Measurements from ENCODE around the gene COL18A1.

- TF ChIP-seq, protein P1, sequence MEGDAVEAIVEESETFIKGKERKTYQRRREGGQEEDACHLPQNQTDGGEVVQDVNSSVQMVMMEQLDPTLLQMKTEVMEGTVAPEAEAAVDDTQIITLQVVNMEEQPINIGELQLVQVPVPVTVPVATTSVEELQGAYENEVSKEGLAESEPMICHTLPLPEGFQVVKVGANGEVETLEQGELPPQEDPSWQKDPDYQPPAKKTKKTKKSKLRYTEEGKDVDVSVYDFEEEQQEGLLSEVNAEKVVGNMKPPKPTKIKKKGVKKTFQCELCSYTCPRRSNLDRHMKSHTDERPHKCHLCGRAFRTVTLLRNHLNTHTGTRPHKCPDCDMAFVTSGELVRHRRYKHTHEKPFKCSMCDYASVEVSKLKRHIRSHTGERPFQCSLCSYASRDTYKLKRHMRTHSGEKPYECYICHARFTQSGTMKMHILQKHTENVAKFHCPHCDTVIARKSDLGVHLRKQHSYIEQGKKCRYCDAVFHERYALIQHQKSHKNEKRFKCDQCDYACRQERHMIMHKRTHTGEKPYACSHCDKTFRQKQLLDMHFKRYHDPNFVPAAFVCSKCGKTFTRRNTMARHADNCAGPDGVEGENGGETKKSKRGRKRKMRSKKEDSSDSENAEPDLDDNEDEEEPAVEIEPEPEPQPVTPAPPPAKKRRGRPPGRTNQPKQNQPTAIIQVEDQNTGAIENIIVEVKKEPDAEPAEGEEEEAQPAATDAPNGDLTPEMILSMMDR (optimal IDR thresholded peaks at IDR 0.05 in 1 of 3, IDR thresholded peaks at IDR 0.05 in 1 of 3, conservative IDR thresholded peaks at IDR 0.05 in 1 of 3; ENCODE audit: extremely low read depth in 1 of 3, insufficient read depth in 2 of 3, low read length in 3 of 3): no peak
- TF ChIP-seq EZH2 (IDR thresholded peaks at IDR 0.05; ENCODE audit: low read length): no peak
Observed at GRCh38 chr21:45465611-45466329, 60.8 kb downstream of the COL18A1 start.

All from keratinocyte (primary cell).